ENCODE data around the gene CD209. TPM values are rescaled to one million over a fixed set of nuclear protein-coding genes. Genes with fewer than 3 reads are reported as not detected.

CD209 gene
- total and polyA plus RNA-seq, 9 of the 15 experiments (the other 6 are each of a cell fraction or from before 2014, with no cell fraction given) = 0.01 TPM; not detected in 8

DNA sequence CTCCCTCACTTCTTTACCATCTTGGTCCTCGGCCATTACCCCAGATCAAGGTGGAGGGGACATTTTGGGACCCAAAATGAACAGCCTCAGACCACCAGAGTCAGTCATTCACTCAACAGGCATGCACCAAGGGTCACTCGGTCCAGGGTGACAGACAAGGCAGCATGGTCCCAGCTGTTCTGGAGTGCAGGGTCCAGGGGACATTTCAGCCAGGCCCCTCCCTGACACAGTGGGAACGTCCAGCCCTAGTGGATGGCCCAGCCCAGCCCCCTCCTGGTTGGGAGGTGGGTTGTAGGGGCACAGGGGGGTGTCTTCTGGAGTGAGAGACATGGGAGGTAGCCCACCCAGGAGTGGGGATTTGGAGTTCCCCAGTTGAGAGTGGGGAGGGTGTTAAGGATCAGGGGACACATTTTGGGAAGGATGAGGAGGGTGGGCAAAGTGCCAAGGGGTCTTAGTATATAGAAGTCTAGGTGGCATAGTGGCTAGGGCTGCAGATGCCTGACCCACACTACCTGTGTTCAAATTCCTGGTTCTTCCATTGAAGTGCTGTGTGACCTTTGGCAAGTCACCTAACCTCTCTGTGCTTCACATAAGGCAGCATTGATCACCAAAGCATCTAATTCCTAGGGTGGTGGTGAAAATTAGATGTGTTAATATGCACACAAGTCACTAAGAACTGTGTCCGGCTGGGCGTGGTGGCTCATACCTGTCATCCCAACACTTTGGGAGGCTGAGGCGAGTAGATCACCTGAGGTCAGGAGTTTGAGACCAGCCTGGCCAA is 42.9 kb downstream of the CD209 start (continued):
- TF ChIP-seq FOXA1 (IDR thresholded peaks at IDR 0.05; ENCODE audit: borderline replicate concordance) = no peak
- TF ChIP-seq, protein P1, sequence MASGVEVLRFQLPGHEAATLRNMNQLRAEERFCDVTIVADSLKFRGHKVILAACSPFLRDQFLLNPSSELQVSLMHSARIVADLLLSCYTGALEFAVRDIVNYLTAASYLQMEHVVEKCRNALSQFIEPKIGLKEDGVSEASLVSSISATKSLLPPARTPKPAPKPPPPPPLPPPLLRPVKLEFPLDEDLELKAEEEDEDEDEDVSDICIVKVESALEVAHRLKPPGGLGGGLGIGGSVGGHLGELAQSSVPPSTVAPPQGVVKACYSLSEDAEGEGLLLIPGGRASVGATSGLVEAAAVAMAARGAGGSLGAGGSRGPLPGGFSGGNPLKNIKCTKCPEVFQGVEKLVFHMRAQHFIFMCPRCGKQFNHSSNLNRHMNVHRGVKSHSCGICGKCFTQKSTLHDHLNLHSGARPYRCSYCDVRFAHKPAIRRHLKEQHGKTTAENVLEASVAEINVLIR (CRISPR knock-in tag; IDR thresholded peaks at IDR 0.05) = no peak
- TF ChIP-seq, protein P2, sequence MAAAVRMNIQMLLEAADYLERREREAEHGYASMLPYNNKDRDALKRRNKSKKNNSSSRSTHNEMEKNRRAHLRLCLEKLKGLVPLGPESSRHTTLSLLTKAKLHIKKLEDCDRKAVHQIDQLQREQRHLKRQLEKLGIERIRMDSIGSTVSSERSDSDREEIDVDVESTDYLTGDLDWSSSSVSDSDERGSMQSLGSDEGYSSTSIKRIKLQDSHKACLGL (CRISPR knock-in tag; IDR thresholded peaks at IDR 0.05; ENCODE audit: borderline replicate concordance, poor library complexity, severe bottlenecking) = no peak
- no peak for TF ChIP-seq MEF2A (IDR thresholded peaks at IDR 0.05; ENCODE audit: control insufficient read depth, low read depth, low read length)
- no peak for TF ChIP-seq DDX20 (tag; IDR thresholded peaks at IDR 0.05; ENCODE audit: low read depth)
- no peak for TF ChIP-seq ZNF347 (CRISPR knock-in tag; IDR thresholded peaks at IDR 0.05; ENCODE audit: low read depth)
- TF ChIP-seq RCOR1 (IDR thresholded peaks at IDR 0.05; ENCODE audit: borderline replicate concordance in 1 of 2, low read depth in 2 of 2, low read length in 2 of 2) = 0 out of 4 replicates have a peak, but pooled peaks of 1 of the 2 experiments have one; percentile 37
- TF ChIP-seq, protein P3, sequence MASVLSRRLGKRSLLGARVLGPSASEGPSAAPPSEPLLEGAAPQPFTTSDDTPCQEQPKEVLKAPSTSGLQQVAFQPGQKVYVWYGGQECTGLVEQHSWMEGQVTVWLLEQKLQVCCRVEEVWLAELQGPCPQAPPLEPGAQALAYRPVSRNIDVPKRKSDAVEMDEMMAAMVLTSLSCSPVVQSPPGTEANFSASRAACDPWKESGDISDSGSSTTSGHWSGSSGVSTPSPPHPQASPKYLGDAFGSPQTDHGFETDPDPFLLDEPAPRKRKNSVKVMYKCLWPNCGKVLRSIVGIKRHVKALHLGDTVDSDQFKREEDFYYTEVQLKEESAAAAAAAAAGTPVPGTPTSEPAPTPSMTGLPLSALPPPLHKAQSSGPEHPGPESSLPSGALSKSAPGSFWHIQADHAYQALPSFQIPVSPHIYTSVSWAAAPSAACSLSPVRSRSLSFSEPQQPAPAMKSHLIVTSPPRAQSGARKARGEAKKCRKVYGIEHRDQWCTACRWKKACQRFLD (CRISPR knock-in tag; IDR thresholded peaks at IDR 0.05) = no peak
- TF ChIP-seq CREB1 (IDR thresholded peaks at IDR 0.05) = no peak
- TF ChIP-seq CREB1 (CRISPR knock-in tag; IDR thresholded peaks at IDR 0.05) = no peak
- TF ChIP-seq, protein P4, sequence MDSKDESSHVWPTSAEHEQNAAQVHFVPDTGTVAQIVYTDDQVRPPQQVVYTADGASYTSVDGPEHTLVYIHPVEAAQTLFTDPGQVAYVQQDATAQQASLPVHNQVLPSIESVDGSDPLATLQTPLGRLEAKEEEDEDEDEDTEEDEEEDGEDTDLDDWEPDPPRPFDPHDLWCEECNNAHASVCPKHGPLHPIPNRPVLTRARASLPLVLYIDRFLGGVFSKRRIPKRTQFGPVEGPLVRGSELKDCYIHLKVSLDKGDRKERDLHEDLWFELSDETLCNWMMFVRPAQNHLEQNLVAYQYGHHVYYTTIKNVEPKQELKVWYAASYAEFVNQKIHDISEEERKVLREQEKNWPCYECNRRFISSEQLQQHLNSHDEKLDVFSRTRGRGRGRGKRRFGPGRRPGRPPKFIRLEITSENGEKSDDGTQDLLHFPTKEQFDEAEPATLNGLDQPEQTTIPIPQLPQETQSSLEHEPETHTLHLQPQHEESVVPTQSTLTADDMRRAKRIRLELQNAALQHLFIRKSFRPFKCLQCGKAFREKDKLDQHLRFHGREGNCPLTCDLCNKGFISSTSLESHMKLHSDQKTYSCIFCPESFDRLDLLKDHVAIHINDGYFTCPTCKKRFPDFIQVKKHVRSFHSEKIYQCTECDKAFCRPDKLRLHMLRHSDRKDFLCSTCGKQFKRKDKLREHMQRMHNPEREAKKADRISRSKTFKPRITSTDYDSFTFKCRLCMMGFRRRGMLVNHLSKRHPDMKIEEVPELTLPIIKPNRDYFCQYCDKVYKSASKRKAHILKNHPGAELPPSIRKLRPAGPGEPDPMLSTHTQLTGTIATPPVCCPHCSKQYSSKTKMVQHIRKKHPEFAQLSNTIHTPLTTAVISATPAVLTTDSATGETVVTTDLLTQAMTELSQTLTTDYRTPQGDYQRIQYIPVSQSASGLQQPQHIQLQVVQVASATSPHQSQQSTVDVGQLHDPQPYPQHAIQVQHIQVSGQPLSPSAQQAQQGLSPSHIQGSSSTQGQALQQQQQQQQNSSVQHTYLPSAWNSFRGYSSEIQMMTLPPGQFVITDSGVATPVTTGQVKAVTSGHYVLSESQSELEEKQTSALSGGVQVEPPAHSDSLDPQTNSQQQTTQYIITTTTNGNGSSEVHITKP (IDR thresholded peaks at IDR 0.05; ENCODE audit: partially characterized antibody) = peak; percentile 67
- no peak for TF ChIP-seq CBX8 (IDR thresholded peaks at IDR 0.05; ENCODE audit: borderline replicate concordance, extremely low read depth, low read depth, low read length, poor library complexity, severe bottlenecking)
- no peak for TF ChIP-seq HDGF (IDR thresholded peaks at IDR 0.05)
- no peak for TF ChIP-seq ETS2 (tag; IDR thresholded peaks at IDR 0.05; ENCODE audit: borderline replicate concordance, poor library complexity, severe bottlenecking)
- no peak for TF ChIP-seq LCOR (CRISPR knock-in tag; IDR thresholded peaks at IDR 0.05)
- TF ChIP-seq, protein P5, sequence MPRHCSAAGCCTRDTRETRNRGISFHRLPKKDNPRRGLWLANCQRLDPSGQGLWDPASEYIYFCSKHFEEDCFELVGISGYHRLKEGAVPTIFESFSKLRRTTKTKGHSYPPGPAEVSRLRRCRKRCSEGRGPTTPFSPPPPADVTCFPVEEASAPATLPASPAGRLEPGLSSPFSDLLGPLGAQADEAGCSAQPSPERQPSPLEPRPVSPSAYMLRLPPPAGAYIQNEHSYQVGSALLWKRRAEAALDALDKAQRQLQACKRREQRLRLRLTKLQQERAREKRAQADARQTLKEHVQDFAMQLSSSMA (CRISPR knock-in tag; IDR thresholded peaks at IDR 0.05) = no peak
- TF ChIP-seq KDM1A (IDR thresholded peaks at IDR 0.05) = peak; percentile 78 to 79
- TF ChIP-seq ZFP30 (CRISPR knock-in tag; IDR thresholded peaks at IDR 0.05; ENCODE audit: borderline replicate concordance) = no peak

All from K562 (cell line).